OCI-LY3 (cell line): ENCODE results near the gene LRRC34.
A peak's percentile ranks its signal among the peaks of the same experiment; 100 is the strongest.

Experiments
- H2AFZ ChIP-seq: fragments of 200-600, 300-600 bp; shearing (Covaris generic); 2 replicates; pipeline ENCODE4 v1.6.0; 2014; ENCODE audit warnings: antibody characterized with exemption, low read depth, low read length
- H3K27ac ChIP-seq: fragments of 200-600, 300-600 bp; sonication (generic); 2 replicates; pipeline ENCODE4 v1.5.1; 2014; ENCODE audit warnings: mild to moderate bottlenecking, low read length, moderate library complexity, mixed read lengths
- H3K27me3 ChIP-seq: fragments of 200-600, 300-600 bp; sonication (generic); 2 replicates; pipeline ENCODE4 v1.6.1; 2014; ENCODE audit warnings: low read depth, low read length, mixed read lengths
- H3K36me3 ChIP-seq: fragments of 200-600, 300-600 bp; sonication (generic); replicated peaks from 2 replicates; pipeline ENCODE3; 2014; ENCODE audit warnings: low read depth, low read length, mixed read lengths
- H3K4me1 ChIP-seq: fragments of 300-600, 200-600 bp; sonication (generic); 2 replicates; pipeline ENCODE4 v1.6.1; 2014; ENCODE audit warnings: low read length, mixed read lengths
- H3K4me2 ChIP-seq: fragments of 200-600, 300-600 bp; sonication (generic); 2 replicates; pipeline ENCODE4 v1.6.1; 2014; ENCODE audit warnings: low read length, mixed read lengths
- H3K4me3 ChIP-seq: fragments of 300-600, 200-600 bp; sonication (generic); 2 replicates; pipeline ENCODE4 v1.5.1; 2014; ENCODE audit warnings: antibody characterized with exemption, mild to moderate bottlenecking, low read length, moderate library complexity
- H3K79me2 ChIP-seq: fragments of 300-600, 200-600 bp; shearing (Covaris generic); 2 replicates; pipeline ENCODE4 v1.6.1; 2014; ENCODE audit warnings: mild to moderate bottlenecking, low read length, mixed read lengths
- H3K9ac ChIP-seq: fragments of 300-600, 200-600 bp; shearing (Covaris generic); 2 replicates; pipeline ENCODE4 v1.6.0; 2014; ENCODE audit warnings: mild to moderate bottlenecking, low read length, moderate library complexity
- H3K9me3 ChIP-seq: fragments of 200-600, 300-600 bp; shearing (Covaris generic); 2 replicates; pipeline ENCODE4 v1.6.1; 2014; ENCODE audit warnings: low read length, mixed read lengths; ENCODE audit not compliant: insufficient read depth
- H4K20me1 ChIP-seq: fragments of 200-600, 300-600 bp; sonication (generic); 2 replicates; pipeline ENCODE4 v1.6.1; 2016; ENCODE audit warnings: low read length, mixed read lengths; ENCODE audit not compliant: insufficient read depth
- EZH2phosphoT487 ChIP-seq: fragments of 200-600 bp; shearing (Covaris generic); IDR thresholded peaks from 2 replicates; pipeline ENCODE4 v1.6.1; 2018; ENCODE audit warnings: antibody characterized with exemption, mixed run types, low read depth
- TF ChIP-seq, protein P1 (sequence below): fragments of 200-600, 300-600 bp; sonication (generic); IDR thresholded peaks from 2 replicates; pipeline ENCODE4 v1.5.1; 2014; ENCODE audit warnings: antibody characterized with exemption, low read length, low read depth

The LRRC34 gene

DNA sequence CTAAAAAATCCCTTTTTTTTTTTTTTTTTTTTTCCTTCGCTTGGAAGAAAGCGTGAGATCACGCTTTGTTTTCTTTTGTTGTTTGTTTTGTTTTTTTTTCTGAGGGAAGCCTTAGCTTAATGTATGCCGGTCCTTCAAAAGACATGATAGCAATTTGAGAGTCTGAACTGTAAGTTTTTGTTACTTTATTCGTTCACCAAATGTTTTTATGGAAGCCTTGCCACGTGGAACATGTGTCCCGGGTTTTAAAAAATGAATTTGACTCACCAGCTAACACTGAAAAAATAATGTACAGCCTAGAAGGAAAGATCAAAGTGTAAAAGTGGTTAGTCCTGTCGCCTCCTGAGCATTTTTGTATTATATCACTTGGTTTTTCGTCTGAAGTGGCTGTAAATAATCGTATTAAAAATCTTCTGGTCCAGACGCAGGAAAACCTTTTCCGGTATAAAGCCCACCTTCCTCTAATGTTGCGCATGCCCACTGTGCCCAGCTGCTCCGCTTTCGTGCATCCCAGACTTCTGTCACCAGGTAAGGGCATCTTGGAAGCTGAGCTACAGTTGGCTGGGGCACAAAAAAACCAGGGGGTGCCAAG is 40.3 kb downstream of the LRRC34 start:
- Histone ChIP-seq H4K20me1 (0 out of 2 replicates have a peak, but pooled peaks cover 3% of the 10 kb centered on the region), H3K4me1 (peaks cover 8% of the 10 kb centered on the region), H3K4me2 (peak overlapping the region; percentile 97), H3K9me3 (no peaks in the 10 kb centered on the region), H3K4me3 (peak overlapping the region; percentile 89), H2AFZ (peak overlapping the region; percentile 75), H3K27ac (peak overlapping the region; percentile 91), H3K27me3 (no peaks in the 10 kb centered on the region), H3K36me3 (peaks cover 22% of the 10 kb centered on the region), H3K79me2 (peaks cover 36% of the 10 kb centered on the region), H3K9ac (peak overlapping the region; percentile 97)
- TF ChIP-seq EZH2phosphoT487, result no peak
- TF ChIP-seq, protein P1, sequence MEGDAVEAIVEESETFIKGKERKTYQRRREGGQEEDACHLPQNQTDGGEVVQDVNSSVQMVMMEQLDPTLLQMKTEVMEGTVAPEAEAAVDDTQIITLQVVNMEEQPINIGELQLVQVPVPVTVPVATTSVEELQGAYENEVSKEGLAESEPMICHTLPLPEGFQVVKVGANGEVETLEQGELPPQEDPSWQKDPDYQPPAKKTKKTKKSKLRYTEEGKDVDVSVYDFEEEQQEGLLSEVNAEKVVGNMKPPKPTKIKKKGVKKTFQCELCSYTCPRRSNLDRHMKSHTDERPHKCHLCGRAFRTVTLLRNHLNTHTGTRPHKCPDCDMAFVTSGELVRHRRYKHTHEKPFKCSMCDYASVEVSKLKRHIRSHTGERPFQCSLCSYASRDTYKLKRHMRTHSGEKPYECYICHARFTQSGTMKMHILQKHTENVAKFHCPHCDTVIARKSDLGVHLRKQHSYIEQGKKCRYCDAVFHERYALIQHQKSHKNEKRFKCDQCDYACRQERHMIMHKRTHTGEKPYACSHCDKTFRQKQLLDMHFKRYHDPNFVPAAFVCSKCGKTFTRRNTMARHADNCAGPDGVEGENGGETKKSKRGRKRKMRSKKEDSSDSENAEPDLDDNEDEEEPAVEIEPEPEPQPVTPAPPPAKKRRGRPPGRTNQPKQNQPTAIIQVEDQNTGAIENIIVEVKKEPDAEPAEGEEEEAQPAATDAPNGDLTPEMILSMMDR, result no peak

DNA sequence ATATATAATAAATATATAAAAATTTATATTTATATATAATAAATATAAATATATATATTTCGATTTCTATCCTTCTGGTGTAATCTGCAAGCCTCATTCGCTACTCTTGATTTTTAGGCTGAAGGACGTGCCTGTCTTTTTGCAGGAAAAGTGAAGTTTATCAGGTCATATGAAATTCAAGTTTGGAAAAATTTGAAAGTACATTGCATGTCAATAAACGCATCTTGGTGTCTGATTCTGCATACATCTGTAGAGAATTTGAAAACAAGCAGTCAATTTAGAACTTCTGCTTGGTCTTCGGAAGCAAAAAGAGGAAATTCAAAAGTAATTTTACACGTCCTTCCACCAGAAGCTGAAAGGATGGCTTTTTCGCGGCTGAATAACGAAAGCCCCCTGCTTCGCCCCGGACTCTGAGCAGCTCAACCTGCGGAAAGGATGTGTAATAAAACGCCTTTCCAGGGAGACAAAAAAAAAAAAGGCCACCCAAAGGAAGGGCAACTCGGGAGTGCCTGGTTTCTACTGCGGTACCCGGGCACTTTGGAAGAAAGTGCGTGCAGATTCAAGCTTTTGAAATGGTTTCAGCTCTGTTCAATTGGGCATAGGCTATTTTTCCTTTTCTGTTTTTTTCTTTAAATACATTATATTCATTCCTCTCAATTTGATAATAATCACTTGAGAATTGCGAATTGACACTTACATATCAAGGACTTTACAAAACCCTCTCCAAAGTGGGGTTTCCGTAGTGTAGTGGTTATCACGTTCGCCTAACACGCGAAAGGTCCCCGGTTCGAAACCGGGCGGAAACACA is 41.0 kb downstream of the LRRC34 start:
- TF ChIP-seq, protein P1, result no peak
- TF ChIP-seq EZH2phosphoT487, result no peak
- Histone ChIP-seq H3K4me1 (peaks cover 8% of the 10 kb centered on the region), H2AFZ (peak overlapping the region; percentile 97), H3K27ac (peak overlapping the region; percentile 91), H3K9me3 (no peaks in the 10 kb centered on the region), H3K4me2 (peak overlapping the region; percentile 97), H3K27me3 (no peaks in the 10 kb centered on the region), H4K20me1 (0 out of 2 replicates have a peak, but pooled peaks cover 3% of the 10 kb centered on the region), H3K4me3 (peak overlapping the region; percentile 89), H3K79me2 (peaks cover 32% of the 10 kb centered on the region), H3K9ac (peak overlapping the region; percentile 97), H3K36me3 (peaks cover 16% of the 10 kb centered on the region)

DNA sequence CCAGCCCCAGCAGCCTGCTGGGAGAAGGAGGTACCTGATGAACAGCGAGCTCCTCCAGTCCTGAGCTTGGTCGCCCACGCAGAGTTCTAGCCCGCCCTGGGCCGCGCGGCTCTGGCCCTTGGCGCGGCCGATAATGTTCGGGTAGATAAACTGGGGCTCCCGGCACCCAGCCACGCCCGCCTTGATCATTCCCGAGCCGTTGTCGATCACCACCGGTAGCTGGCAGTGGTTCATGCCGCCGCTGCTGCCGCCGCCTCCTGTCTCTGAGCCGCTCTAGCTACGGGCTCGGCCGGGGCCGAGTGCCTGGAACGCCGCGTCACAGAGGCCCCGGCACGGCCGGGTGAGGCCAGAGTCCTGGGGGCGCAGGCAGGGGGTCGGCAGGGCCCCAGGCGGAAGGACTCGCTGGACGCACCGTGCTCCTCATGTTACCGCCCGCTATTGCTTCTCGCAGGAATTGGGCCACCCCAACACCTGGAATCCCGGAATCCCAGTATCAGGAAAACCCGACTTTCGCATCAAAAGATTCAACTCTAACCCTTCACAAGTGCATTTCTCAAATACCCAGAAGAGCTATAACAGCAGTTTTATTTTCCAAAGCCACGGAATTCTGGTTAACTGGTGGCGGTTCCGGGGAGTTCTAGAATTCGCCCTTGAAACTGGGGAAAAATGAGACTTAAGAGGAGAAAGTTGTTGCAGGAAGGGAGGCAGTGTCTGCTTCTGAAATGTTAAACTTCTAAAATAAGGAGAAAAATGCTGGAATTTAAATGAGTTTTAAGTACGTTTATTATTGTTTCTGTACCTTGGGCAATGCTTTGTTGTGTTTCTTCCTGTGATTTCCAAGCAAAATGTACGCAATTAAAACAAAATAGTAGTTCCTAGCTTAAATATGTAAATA is 43.2 kb downstream of the LRRC34 start, which contains the start of gene ACTRT3:
Gene ACTRT3 (minus strand): TSS at position 275 of the 895 bp plus-strand sequence. CDS start 41 bp downstream, at position 234.
- Histone ChIP-seq H3K9ac (peak within 1 kb of the TSS; percentile 65), H3K9me3 (no peaks in the 10 kb centered on the region), H3K4me2 (peak within 1 kb of the TSS; percentile 79), H3K79me2 (peaks cover 13% of the 10 kb centered on the region), H4K20me1 (0 out of 2 replicates have a peak, but pooled peaks cover 3% of the 10 kb centered on the region), H3K4me3 (peak within 1 kb of the TSS; percentile 80), H2AFZ (peak within 1 kb of the TSS; percentile 94), H3K4me1 (peaks cover 10% of the 10 kb centered on the region), H3K27me3 (no peaks in the 10 kb centered on the region), H3K36me3 (no peaks in the 10 kb centered on the region), H3K27ac (peak within 1 kb of the TSS; percentile 40)
- no peak for TF ChIP-seq EZH2phosphoT487
- TF ChIP-seq, protein P1, result no peak
